GM12873 (cell line): ENCODE results near the gene LIMCH1.

Source experiments
- TF ChIP-seq, protein P1 (sequence below): IDR thresholded peaks from 2 replicates; pipeline ENCODE4 v1.5.1; 2012; ENCODE audit warnings: low read depth, mild to moderate bottlenecking, moderate library complexity, low read length, control low read depth; ENCODE audit not compliant: insufficient read depth; ENCODE audit errors: missing control alignments

The LIMCH1 gene

DNA sequence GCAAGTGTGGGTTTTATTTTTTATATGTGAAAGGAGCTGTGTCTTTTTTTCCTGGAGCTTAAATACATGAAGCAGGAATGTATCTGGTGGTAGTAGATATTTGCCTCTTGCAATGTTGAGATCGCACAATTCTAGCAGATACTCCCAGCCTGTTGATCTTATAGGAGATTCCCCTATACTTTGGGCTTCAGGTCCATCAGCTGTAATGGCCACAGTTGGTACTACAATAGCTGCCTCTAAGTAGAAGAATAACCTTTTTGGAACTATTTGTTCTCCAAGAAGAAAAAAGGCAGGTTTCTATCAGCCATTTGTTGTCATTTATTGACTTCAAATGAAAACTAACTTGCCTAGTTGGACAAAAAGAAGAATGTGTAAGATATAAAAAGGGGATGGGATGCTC, 37.7 kb downstream of the LIMCH1 start:
- TF ChIP-seq, protein P1, sequence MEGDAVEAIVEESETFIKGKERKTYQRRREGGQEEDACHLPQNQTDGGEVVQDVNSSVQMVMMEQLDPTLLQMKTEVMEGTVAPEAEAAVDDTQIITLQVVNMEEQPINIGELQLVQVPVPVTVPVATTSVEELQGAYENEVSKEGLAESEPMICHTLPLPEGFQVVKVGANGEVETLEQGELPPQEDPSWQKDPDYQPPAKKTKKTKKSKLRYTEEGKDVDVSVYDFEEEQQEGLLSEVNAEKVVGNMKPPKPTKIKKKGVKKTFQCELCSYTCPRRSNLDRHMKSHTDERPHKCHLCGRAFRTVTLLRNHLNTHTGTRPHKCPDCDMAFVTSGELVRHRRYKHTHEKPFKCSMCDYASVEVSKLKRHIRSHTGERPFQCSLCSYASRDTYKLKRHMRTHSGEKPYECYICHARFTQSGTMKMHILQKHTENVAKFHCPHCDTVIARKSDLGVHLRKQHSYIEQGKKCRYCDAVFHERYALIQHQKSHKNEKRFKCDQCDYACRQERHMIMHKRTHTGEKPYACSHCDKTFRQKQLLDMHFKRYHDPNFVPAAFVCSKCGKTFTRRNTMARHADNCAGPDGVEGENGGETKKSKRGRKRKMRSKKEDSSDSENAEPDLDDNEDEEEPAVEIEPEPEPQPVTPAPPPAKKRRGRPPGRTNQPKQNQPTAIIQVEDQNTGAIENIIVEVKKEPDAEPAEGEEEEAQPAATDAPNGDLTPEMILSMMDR = no peak

DNA sequence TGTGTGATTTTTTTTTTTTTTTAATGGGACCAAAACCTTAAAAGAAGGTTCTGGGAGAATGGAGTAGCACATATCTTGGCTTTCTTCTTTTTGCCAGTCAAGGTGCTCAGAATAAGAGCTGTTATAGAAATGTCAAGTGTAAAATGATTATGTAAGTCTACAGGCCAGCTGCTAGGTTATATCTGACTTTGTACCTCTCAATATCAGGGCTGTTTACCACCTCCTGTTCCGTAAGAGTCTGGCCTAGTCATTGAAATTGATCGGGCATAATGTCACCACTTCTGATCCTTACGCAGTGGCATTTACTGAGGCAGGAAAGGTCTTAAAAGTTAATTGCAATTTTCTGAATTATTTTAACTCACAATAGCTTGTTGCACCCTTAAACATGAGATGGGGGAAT, 41.1 kb downstream of the LIMCH1 start:
- TF ChIP-seq, protein P1 = no peak

DNA sequence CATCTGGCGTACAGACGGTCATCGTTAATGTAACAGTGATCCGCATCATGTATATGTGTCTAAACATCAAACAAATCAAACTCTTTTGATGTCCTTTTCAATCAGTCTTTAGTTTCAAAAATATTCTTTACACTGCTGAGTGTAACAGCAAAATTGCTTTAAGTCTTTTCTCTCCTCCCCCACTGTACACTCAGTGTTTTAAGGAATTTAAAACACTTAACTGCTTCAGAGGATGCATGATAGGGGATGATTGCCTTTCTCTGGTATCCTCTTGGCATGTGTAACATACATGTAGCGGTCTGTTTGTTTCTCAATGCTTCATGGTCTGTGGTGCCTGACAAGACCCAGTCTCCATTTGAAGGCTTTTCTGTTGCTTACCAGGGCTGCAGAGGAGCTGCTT, 41.6 kb downstream of the LIMCH1 start:
- TF ChIP-seq, protein P1 = no peak

DNA sequence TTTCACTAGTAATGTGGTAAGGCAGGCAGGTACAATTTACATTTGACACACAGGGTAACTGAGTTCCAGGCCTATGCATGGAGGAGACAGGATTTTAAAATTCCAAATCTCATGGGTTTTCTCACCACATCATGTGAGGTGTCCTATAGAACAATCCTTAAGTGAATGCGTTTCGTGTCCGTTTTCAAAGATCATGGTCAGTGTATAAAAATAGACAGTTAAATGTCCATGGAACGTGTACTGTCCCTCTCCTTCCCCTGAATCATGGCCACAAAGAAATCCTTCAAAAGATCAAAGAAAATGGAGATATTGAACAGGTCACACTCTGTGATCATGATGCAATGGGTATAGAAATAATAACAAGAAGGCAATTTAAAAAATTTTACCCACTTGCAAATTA, 42.0 kb downstream of the LIMCH1 start:
- TF ChIP-seq, protein P1 = no peak

DNA sequence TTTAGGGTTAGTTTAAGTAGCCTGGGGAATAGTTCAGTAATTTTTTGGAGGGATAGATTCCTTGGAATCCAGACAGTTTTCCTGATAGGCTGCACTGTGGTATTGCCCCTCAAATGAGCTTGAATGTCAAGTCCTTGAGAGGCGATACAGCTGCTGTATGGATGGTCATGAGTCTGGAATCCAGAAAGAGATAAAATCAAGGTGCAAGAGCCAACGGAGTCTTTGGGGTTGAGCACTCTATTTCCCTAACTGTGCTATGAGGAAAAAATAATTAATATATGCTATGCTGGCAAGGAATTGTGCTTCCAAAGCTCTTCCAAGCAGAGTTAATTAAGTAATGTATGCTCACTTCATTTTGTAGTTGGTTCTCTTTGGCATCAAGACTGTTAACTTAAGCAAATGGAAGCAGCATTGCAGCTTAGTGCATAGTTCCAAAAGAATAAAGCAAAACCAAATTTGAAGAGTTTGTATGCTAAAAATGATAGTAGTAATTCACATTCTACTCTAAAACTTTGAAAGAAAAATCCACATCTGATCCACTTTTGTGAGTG, 48.8 kb downstream of the LIMCH1 start:
- TF ChIP-seq, protein P1 = no peak

DNA sequence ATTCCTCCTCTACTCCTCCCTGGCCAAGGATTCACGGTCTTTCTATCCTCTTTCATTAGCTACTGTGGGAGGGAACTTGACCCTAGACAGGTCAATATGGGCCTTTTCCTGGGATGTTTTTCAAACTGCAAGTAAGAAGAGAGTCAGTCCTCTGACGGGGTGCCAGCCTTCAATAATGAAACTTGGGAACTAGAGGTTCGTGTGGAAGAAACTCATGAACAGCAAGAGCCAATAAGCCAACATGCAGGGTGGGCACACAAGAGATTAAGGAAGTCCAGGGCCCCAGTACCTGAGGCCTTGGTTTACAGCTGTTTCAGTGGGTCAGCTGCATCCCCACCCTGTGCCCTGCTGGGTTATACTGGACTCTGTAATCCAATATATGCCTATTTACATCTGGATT, 49.3 kb downstream of the LIMCH1 start:
- TF ChIP-seq, protein P1 = no peak

DNA sequence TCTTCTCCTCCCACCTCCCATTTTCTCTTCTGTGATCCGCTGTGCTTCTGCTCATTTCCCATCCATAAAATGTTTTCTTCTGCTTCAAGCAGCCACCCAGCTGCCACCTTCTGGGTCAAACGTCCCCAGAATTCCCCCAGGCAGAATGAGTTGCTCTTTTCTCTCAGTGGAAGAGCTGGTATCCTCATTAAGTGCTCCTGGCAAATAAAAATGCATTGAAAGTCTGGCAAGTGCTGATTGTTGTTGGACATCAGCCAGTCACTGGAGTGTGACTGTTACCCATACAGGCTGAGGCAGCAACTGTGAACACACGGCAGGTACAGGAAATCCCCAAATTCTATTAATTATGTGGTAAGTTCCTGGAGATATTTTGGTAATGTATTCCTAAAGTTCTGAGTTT, 52.6 kb downstream of the LIMCH1 start:
- TF ChIP-seq, protein P1 = no peak

DNA sequence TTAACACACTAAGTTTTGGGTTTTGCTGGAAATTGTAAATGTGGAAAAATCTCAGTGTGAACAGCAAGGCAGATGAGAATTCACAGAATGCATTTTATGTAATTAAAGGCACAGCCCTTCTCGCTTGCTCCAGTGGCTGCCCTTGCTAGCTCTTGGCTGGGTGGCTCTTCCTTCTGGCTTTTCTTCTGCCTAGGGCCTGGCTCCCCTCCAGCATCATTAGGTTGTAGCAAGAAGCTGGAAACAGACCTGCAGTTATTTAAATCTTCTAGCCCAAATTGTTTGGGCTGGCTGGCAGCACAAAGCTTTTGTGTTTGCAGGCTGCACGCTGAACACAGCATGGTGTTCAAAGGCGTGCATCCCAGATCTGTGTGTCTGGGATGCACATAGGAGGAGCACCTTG, 56.5 kb downstream of the LIMCH1 start:
- TF ChIP-seq, protein P1 = no peak
